Liver (tissue), 3 donors: ENCODE results near the gene PDILT.

Source experiments
- EGR1 ChIP-seq, 2 donors: IDR thresholded peaks; 2 replicates each; pipeline ENCODE4 v1.6.1; 2016 to 2018; ENCODE audit warnings: antibody characterized with exemption in 2 of 2, low read depth in 2 of 2
- JUND ChIP-seq, 2 donors: IDR thresholded peaks; 2 replicates each; pipeline ENCODE4 v1.6.1; 2016; ENCODE audit warnings: antibody characterized with exemption in 2 of 2
- RAD21 ChIP-seq, 2 donors: IDR thresholded peaks; 2 replicates each; pipeline ENCODE4 v1.6.1; 2016; ENCODE audit warnings: antibody characterized with exemption in 2 of 2, mild to moderate bottlenecking in 2 of 2
- RXRA ChIP-seq, 2 donors: IDR thresholded peaks; 2 replicates each; pipeline ENCODE4 v1.6.1; 2017 to 2018; ENCODE audit warnings: antibody characterized with exemption in 2 of 2, mild to moderate bottlenecking in 1 of 2
- TAF1 ChIP-seq: conservative IDR thresholded peaks from 2 replicates; pipeline ENCODE4 v1.6.1; 2016; ENCODE audit warnings: antibody characterized with exemption, mild to moderate bottlenecking
- YY1 ChIP-seq: IDR thresholded peaks from 2 replicates; pipeline ENCODE4 v1.6.1; 2016; ENCODE audit warnings: antibody characterized with exemption, mild to moderate bottlenecking
- TF ChIP-seq, protein P1 (sequence below): fragments of 150-350 bp; IDR thresholded peaks from 2 replicates; pipeline ENCODE4 v1.5.1; 2017; ENCODE audit warnings: improper control_type of control experiment, low read depth, low read length; ENCODE audit not compliant: missing input control
- TF ChIP-seq, protein P2 (sequence below): IDR thresholded peaks from 2 replicates; pipeline ENCODE4 v1.6.1; 2016; ENCODE audit warnings: antibody characterized with exemption, mild to moderate bottlenecking
- TF ChIP-seq, protein P3 (sequence below): IDR thresholded peaks from 2 replicates; pipeline ENCODE4 v1.6.1; 2016; ENCODE audit warnings: antibody characterized with exemption
- TF ChIP-seq, protein P4 (sequence below): IDR thresholded peaks from 2 replicates; pipeline ENCODE4 v1.6.1; 2016; ENCODE audit warnings: antibody characterized with exemption
- donor health status: healthy.
- donor health status: healthy.

DNA sequence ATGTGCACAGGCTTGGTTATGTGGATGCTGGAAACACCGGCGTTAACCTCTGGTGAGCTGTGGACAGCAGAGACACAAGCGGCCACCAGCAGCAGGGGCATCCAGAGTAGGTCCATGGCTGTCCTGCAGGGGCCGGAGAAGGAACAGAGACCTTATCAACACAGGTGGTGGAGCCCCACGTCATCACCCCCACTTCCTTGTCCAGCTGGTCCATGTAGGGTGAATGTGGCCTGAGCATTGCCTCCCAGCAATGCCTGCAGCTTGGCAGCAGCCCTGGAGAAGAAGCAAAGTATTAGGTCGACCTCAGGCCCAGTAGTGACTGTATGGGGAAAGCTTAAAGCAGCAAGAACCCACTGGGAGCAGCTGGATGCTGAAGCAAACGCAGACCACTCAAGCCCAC is 5.4 kb downstream of the PDILT start:
- TF ChIP-seq TAF1 (no peak), YY1 (no peak), EGR1 (IDR thresholded peaks at IDR 0.05; ENCODE audit: low read depth in 2 of 2) (no peak), RAD21 (IDR thresholded peaks at IDR 0.05) (no peak), RXRA (IDR thresholded peaks at IDR 0.05) (no peak), JUND (IDR thresholded peaks at IDR 0.05) (no peak)
- TF ChIP-seq, protein P1, sequence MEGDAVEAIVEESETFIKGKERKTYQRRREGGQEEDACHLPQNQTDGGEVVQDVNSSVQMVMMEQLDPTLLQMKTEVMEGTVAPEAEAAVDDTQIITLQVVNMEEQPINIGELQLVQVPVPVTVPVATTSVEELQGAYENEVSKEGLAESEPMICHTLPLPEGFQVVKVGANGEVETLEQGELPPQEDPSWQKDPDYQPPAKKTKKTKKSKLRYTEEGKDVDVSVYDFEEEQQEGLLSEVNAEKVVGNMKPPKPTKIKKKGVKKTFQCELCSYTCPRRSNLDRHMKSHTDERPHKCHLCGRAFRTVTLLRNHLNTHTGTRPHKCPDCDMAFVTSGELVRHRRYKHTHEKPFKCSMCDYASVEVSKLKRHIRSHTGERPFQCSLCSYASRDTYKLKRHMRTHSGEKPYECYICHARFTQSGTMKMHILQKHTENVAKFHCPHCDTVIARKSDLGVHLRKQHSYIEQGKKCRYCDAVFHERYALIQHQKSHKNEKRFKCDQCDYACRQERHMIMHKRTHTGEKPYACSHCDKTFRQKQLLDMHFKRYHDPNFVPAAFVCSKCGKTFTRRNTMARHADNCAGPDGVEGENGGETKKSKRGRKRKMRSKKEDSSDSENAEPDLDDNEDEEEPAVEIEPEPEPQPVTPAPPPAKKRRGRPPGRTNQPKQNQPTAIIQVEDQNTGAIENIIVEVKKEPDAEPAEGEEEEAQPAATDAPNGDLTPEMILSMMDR = no peak
- TF ChIP-seq, protein P2, sequence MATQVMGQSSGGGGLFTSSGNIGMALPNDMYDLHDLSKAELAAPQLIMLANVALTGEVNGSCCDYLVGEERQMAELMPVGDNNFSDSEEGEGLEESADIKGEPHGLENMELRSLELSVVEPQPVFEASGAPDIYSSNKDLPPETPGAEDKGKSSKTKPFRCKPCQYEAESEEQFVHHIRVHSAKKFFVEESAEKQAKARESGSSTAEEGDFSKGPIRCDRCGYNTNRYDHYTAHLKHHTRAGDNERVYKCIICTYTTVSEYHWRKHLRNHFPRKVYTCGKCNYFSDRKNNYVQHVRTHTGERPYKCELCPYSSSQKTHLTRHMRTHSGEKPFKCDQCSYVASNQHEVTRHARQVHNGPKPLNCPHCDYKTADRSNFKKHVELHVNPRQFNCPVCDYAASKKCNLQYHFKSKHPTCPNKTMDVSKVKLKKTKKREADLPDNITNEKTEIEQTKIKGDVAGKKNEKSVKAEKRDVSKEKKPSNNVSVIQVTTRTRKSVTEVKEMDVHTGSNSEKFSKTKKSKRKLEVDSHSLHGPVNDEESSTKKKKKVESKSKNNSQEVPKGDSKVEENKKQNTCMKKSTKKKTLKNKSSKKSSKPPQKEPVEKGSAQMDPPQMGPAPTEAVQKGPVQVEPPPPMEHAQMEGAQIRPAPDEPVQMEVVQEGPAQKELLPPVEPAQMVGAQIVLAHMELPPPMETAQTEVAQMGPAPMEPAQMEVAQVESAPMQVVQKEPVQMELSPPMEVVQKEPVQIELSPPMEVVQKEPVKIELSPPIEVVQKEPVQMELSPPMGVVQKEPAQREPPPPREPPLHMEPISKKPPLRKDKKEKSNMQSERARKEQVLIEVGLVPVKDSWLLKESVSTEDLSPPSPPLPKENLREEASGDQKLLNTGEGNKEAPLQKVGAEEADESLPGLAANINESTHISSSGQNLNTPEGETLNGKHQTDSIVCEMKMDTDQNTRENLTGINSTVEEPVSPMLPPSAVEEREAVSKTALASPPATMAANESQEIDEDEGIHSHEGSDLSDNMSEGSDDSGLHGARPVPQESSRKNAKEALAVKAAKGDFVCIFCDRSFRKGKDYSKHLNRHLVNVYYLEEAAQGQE = no peak
- TF ChIP-seq, protein P3, sequence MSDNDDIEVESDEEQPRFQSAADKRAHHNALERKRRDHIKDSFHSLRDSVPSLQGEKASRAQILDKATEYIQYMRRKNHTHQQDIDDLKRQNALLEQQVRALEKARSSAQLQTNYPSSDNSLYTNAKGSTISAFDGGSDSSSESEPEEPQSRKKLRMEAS = no peak
- TF ChIP-seq, protein P4, sequence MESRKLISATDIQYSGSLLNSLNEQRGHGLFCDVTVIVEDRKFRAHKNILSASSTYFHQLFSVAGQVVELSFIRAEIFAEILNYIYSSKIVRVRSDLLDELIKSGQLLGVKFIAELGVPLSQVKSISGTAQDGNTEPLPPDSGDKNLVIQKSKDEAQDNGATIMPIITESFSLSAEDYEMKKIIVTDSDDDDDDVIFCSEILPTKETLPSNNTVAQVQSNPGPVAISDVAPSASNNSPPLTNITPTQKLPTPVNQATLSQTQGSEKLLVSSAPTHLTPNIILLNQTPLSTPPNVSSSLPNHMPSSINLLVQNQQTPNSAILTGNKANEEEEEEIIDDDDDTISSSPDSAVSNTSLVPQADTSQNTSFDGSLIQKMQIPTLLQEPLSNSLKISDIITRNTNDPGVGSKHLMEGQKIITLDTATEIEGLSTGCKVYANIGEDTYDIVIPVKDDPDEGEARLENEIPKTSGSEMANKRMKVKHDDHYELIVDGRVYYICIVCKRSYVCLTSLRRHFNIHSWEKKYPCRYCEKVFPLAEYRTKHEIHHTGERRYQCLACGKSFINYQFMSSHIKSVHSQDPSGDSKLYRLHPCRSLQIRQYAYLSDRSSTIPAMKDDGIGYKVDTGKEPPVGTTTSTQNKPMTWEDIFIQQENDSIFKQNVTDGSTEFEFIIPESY = no peak
